ENCODE results near the gene PLS3. TPM values are rescaled to one million over a fixed set of nuclear protein-coding genes. Genes with fewer than 3 reads are reported as not detected.
"Not testable (repeated sequence)": the region's sequence is repeated elsewhere in the genome, so short reads cannot be mapped to it uniquely, and the experiment has no call there.

The PLS3 gene
- polyA plus RNA-seq, 1 experiment: 354 TPM

- no peak overlapping the region for H3K4me3 ChIP-seq (ENCODE audit: low read depth, low read length)
- no peak for TF ChIP-seq CTCF (IDR thresholded peaks at IDR 0.05; ENCODE audit: low read depth, low read length)
- H3K27me3 ChIP-seq (ENCODE audit: control insufficient read depth, insufficient read depth, low read length): no peaks in the 10 kb centered on the region
- H3K27ac ChIP-seq (ENCODE audit: low read depth, low read length): peak overlapping the region; percentile 65
- POLR2A ChIA-PET: interaction anchor here (0.6 to 0.7 kb wide), 2 partner anchors 54 to 287 kb away, joined by 3 read pairs; no protein-coding TSS in a partner anchor
- no peak for DNase-seq (ENCODE audit: low read depth, low spot score)
- no peaks in the 10 kb centered on the region for H3K9me3 ChIP-seq (ENCODE audit: control insufficient read depth, insufficient read depth, low read length)
- CTCF ChIA-PET: interaction anchor here (0.6 to 3.4 kb wide), 3 partner anchors 10 to 251 kb away, joined by 3 to 21 read pairs (median 3); no protein-coding TSS in a partner anchor
Measured at GRCh38 chrX:115632455-115632854, 71.5 kb downstream of the PLS3 start.

GRCh38 chrX:115633397-115633796, 72.4 kb downstream of the PLS3 start:
- POLR2A ChIA-PET; H3K4me3 ChIP-seq (ENCODE audit: low read depth, low read length); DNase-seq (ENCODE audit: low read depth, low spot score); H3K27me3 ChIP-seq (ENCODE audit: control insufficient read depth, insufficient read depth, low read length); H3K27ac ChIP-seq (ENCODE audit: low read depth, low read length); H3K9me3 ChIP-seq (ENCODE audit: control insufficient read depth, insufficient read depth, low read length): not testable (repeated sequence)
- CTCF ChIA-PET: interaction anchor here (0.6 to 3.4 kb wide), 2 partner anchors 9 to 211 kb away, joined by 3 to 21 read pairs; no protein-coding TSS in a partner anchor

GRCh38 chrX:115639334-115639880, 78.4 kb downstream of the PLS3 start:
- no peak for DNase-seq (ENCODE audit: low read depth, low spot score)
- Histone ChIP-seq H3K4me3 (ENCODE audit: low read depth, low read length) (no peak overlapping the region), H3K27ac (ENCODE audit: low read depth, low read length) (no peak overlapping the region), H3K9me3 (ENCODE audit: control insufficient read depth, insufficient read depth, low read length) (no peaks in the 10 kb centered on the region), H3K27me3 (ENCODE audit: control insufficient read depth, insufficient read depth, low read length) (no peaks in the 10 kb centered on the region)
- POLR2A ChIA-PET: no interaction called here
- CTCF ChIA-PET: interaction anchor here (0.6 kb wide), 1 partner anchor 472 kb away, joined by 3 read pairs; no protein-coding TSS in a partner anchor
- no peak for TF ChIP-seq CTCF (IDR thresholded peaks at IDR 0.05; ENCODE audit: low read depth, low read length)

GRCh38 chrX:115642311-115642710, 81.3 kb downstream of the PLS3 start:
- no peak for TF ChIP-seq CTCF (IDR thresholded peaks at IDR 0.05; ENCODE audit: low read depth, low read length)
- ChIA-PET CTCF (interaction anchor here (0.8 to 3.3 kb wide), 22 partner anchors 9 to 415 kb away, joined by 3 to 68 read pairs (median 5); no protein-coding TSS in a partner anchor), POLR2A (no interaction called here)
- Histone ChIP-seq H3K9me3 (ENCODE audit: control insufficient read depth, insufficient read depth, low read length) (no peaks in the 10 kb centered on the region), H3K27me3 (ENCODE audit: control insufficient read depth, insufficient read depth, low read length) (no peaks in the 10 kb centered on the region), H3K4me3 (ENCODE audit: low read depth, low read length) (no peak overlapping the region), H3K27ac (ENCODE audit: low read depth, low read length) (no peak overlapping the region)
- DNase-seq (ENCODE audit: low read depth, low spot score): no peak

- Histone ChIP-seq H3K9me3 (ENCODE audit: control insufficient read depth, insufficient read depth, low read length) (no peaks in the 10 kb centered on the region), H3K27me3 (ENCODE audit: control insufficient read depth, insufficient read depth, low read length) (no peaks in the 10 kb centered on the region), H3K27ac (ENCODE audit: low read depth, low read length) (no peak overlapping the region), H3K4me3 (ENCODE audit: low read depth, low read length) (no peak overlapping the region)
- peak; percentile 51 for DNase-seq (ENCODE audit: low read depth, low spot score)
- POLR2A ChIA-PET: no interaction called here
- peak; percentile 75 for TF ChIP-seq CTCF (IDR thresholded peaks at IDR 0.05; ENCODE audit: low read depth, low read length)
- CTCF ChIA-PET: interaction anchor here (0.6 to 3.3 kb wide), 35 partner anchors 10 to 1099 kb away, joined by 3 to 68 read pairs (median 4); no protein-coding TSS in a partner anchor
Measured at GRCh38 chrX:115642895-115643530, 82.0 kb downstream of the PLS3 start.

- H3K27me3 ChIP-seq (ENCODE audit: control insufficient read depth, insufficient read depth, low read length); H3K4me3 ChIP-seq (ENCODE audit: low read depth, low read length); H3K27ac ChIP-seq (ENCODE audit: low read depth, low read length); CTCF ChIA-PET; H3K9me3 ChIP-seq (ENCODE audit: control insufficient read depth, insufficient read depth, low read length); DNase-seq (ENCODE audit: low read depth, low spot score): not testable (repeated sequence)
- POLR2A ChIA-PET: interaction anchor here (0.6 kb wide), 2 partner anchors 29 to 45 kb away, joined by 3 to 4 read pairs; no protein-coding TSS in a partner anchor
Measured at GRCh38 chrX:115644397-115644796, 83.4 kb downstream of the PLS3 start.

Measured in AG04450 (cell line).